ENCODE measurements around the gene RUNDC3A.

Gene RUNDC3A

DNA sequence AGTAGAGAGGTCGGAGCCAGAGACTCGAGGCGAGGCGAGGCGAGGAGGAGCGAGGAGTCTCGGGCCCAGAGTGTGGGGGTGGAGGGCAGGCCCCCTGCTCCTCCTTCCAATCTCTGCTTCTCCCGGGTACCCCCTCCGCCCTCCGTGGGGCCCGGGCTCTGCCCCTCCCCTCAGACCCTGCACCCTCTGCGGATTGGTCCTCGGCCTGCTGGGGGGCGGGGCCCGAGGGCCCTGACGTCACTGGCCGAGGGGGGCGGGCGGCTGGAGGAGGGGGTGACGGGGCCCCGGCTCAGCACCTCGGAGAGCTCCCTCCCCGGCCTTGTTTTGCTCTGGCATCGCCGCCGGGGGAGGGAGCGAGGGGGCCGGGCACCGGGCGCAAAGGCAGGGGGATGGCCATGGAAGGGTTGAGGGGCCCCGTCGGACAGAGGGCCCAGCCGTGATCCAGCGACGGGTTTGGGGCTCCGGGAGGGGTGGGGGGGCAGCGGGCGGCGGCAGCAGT, at the start of gene RUNDC3A:
Gene RUNDC3A (plus strand): TSS at position 282 of the 499 bp plus-strand sequence. CDS start 232 bp downstream, outside the sequence.
- peak; percentile 60 for DNase-seq

DNA sequence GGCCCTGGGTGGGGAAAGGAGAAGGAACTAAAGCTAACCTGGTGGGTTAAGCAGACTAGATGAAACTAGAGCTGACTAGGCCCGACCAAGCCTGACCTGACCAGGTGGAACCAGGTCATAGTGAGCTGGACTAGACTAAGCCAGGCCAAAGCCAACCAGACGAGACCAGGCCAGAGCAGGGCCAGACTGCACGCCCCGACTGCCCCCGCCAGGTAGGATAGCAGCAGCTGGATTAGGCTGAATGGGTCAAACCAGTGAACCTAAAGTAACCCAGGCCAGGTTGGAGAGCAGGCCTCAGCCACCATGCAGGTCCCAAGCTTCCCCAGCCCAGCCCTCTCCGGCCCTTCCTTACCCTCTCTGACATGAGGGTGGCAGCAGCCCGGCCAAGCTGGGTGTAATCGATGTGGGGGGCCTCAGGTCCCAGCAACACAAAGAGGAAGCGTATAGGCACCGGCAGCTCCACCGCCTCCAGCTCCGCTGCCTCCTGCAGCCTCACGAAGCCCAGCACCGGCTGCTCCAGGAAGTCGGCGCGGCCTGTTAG, 49.5 kb upstream of the RUNDC3A start:
- DNase-seq: no peak

- DNase-seq: no peak
These were observed 48.1 kb upstream of the RUNDC3A start for GRCh38 chr17:44260296-44260695.

DNA sequence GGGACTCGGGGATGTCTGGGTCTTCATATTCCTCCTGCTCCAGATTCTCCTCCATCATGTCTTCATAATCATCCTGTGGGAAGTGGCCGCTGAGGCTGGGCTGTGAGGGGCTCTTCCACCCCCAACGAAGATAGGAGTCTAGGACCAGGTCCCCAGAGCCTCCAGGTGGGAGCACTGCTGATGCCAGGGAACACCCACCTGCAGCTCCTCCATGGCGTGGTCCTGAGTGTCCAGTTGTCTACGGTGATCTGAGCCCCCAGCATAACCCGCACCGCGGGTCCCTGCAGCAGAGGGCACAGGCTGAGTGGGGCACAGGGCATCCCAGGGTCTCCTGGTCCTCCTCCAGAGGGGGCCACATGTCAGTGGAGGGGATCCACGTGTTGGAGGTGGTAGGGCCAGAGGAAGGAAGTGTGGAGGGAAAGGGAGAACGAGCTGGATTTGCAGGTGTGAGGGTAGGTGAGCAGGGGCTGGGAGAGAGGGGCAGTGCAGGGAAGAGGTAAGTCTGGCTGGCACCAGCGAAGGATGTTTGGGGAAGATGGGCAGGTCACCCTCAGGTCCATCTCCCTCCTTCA, 45.7 kb upstream of the RUNDC3A start:
- DNase-seq: no peak

DNA sequence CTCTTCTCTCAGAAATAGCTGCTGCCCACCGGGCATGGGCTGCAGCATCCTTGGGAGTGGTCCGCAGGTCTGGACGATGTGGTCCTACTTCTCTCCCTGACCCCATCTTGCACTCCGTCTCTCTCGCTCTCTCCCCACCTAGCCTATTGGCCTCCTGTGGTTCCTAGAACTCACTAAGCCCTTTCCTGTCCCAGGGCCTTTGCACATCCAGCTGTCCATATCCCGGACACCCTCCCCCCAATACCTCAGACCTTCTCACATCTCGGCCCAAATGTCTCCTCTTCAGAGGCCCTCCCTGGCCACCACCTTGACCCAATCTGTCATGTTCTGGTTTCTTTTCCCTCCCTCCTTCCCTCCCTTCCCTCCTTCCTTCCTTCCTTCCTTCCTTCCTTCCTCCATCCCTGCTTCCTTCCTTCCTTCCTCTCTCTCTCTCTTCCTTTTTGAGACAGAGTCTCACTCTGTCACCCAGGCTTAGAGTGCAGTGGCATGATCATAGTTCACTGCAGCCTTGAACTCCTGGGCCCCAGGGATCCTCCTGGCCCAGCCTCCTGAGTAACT, 45.0 kb upstream of the RUNDC3A start:
- no peak for DNase-seq

GRCh38 chr17:44266402-44267164, 41.8 kb upstream of the RUNDC3A start:
- DNase-seq: no peak

DNA sequence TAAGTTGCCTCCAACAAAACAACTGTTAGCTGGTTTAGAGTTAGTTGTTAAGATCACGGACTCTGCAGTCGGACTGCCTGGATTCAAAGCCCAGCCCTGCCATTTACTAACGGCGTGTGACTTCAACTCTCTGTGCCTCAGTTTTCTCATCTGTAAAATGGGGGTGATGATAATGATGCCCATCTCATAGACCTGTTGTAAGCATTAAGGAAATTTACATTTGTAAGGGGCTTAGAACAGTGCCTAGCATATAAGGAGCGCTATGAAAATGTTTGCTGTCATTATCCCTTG, 41.3 kb upstream of the RUNDC3A start:
- no peak for DNase-seq

GRCh38 chr17:44267818-44268490, 40.4 kb upstream of the RUNDC3A start, which contains the start of gene SLC4A1:
Gene SLC4A1 (minus strand): TSS chr17:44268135. CDS start chr17:44262866, 5,269 bp downstream.
- no peak for DNase-seq

GRCh38 chr17:44268709-44269534, 39.5 kb upstream of the RUNDC3A start:
- DNase-seq: no peak

DNA sequence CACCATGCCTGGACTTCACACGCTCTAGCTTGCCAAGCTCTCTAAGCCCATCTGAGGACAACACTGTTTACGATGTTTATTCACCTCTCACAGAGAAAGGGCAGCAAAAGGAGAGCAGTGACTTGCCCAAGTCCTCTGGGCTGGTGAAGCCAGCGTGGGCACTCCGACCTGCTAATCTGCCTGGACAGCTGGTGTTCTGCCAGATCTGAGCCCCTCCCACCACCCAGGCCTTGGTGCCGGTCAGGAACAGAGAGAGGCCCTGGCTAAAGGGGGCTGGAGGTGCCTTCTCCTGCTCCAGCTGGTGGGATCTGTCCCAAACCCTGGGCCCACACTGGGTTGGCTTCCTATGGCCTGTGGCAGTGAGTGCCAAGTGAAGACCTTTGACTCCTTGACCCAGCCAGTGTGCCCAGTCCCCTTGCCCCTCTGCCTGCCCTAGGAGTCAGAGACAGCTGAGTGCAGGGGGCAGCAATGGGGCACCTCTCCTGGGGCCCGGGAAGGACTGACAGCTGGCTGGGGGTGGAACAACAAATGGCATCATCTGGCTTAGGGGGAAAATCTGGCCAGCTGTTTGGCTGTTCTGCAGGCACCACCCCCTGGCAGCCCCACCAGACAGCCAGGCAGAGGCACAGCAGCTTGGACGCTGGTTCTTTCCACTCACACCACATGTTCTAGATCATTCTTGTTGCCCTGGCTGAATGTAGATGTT, 38.7 kb upstream of the RUNDC3A start:
- no peak for DNase-seq

- DNase-seq: no peak
These were observed 36.0 kb upstream of the RUNDC3A start for GRCh38 chr17:44272321-44272951.

GRCh38 chr17:44272954-44273353, 35.4 kb upstream of the RUNDC3A start:
- no peak for DNase-seq

DNA sequence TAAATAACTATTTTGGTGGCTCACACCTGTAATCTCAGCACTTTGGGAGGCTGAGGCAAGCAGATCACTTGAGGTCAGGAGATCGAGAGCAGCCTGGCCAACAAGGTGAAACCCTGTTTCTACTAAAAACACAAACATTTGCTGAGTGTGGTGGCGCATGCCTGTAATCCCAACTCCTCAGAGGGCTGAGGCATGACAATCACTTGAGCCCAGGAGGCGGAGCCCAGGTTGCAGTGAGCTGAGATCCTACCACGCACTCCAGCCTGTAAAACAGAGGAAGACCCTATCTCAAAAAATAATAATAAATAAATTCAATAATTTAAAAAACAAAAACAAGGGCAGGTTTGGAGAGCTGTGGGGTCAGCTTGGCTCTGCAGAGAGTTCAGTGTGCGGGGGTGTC, 34.8 kb upstream of the RUNDC3A start:
- no peak for DNase-seq

- no peak for DNase-seq
These were observed 30.4 kb upstream of the RUNDC3A start for GRCh38 chr17:44277976-44278375.

DNA sequence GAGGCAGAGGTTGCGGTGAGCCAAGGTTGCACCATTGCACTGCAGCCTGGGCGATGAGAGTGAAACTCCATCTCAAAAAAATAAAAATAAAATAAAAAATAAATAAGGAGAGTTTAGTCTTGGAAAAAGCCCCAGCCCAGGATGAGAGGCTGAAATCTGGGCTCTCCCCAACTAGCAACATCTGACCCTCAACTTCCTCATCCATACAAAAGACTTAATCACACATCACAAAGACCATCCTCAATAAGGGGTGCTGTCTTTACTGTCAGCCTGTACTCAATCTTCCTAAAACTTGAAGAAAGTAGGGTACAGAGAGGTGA, 29.1 kb upstream of the RUNDC3A start:
- DNase-seq: no peak

DNA sequence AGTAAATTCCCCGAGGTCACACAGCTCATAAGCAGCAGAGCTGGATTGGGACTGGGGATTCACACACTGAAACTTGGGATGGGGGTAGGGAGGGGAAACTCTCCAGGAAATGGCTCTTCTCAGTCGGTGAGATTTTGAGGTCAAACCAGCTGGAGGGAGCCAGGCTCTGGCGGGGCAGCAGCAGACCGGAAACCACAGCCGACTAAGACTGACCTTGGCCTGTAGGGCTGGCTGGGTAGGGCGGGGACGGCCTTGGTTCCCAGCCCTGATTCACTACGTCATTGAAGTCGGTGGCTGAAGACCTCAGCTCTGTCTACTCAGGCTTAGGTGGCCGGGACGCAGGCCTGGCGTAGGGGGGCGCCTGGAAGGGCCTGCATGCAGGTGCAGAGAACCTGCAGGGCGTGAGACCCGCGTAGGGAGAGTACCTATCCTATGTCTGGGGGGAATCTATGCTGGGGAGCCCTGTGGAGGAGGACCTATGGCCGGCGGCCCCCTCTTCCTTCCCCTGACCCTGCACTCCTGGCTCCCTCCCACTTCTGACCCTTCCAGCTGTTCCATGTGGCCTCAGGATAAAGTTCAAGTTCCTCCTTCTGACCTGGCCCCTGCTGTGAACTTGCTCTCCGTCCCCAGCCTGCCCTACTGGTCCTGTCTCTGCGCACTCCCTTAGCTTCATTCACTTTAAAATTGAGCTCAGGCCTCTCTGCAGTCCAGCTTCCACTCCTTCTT, 28.6 kb upstream of the RUNDC3A start:
- no peak for DNase-seq

GRCh38 chr17:44280392-44280937, 27.9 kb upstream of the RUNDC3A start:
- DNase-seq: no peak

DNA sequence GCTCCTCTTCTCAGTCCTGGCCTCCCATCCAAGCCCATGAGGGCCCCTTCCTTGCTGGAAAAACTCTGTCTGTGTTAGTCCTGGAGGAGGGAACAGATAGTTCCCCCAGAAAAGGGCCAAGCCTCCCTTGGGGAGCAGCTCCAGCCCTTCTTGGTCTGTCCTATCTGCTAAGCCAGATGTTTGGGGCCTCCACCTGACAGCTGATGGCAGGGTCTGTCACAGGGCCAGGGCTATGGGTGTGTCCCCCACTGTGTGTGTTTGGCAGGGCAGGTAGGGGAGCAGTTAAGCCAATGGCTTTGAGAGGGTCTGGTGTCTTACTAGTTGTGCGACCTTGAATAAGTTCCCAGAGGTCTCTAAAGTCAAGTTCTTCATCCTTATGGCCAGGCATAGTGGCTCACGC, 26.8 kb upstream of the RUNDC3A start:
- DNase-seq: no peak

- no peak for DNase-seq
These were observed 26.1 kb upstream of the RUNDC3A start for GRCh38 chr17:44282264-44282663.

DNA sequence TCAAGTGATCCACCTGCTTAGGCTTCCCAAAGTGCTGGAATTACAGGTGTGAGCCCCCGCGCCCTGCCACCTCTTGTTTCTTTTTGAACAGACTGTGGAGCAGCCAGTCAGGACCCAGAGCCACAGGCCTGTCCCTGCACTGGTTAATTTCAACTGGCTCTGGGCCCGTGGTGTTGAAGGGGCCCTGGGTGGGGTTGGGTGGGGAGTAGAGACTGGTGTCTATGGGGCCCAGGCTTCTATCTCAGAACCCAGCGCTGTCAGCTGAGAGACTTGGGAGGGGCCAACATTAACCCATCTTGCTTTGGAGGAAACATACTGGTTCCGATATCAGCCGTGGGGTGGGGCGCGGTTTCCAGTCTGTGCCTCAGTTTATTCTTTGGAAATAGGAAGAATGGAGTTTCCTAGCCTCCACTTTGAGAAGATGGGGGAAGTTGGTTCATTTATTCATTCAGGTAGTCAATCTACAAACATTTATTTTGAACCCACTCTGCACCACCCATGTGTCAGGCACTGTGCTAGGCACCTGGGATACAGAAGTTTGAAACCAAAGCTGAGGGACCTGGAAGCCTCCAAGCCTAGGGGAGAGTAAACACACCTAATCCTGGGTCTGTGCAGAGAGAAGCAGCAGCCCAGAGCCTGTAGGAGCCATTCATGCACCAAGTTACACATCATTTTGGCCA, 24.9 kb upstream of the RUNDC3A start:
- DNase-seq: no peak

Measured in NCI-H1048 (cell line).